ENCODE data around the gene PTPRD. TPM values are rescaled to one million over a fixed set of nuclear protein-coding genes. Genes with fewer than 3 reads are reported as not detected.

The PTPRD gene
- total and polyA plus RNA-seq, 10 donors, result 0.08 to 11.7 (median 2.9) TPM

GRCh38 chr9:9504869-9505268 is 1107.9 kb downstream of the PTPRD start:
- Histone ChIP-seq H3K4me3 (no peak overlapping the region), H3K27ac (no peak overlapping the region), H3K27me3 (replicated peaks in 1 of 7) (no peaks in the 10 kb centered on the region), H3K9me3 (no peaks in the 10 kb centered on the region), H3K4me1 (no peaks in the 10 kb centered on the region), H3K36me3 (no peaks in the 10 kb centered on the region)
- intact Hi-C loops (cut with DNase I; ENCODE audit: low total_unique reads), result no loop called here
- DNase-seq, result no peak
- WGBS, 5 donors, result 66 to 84% (median 75%) methylated on average over 1 of the region's 1 CpG
- TF ChIP-seq POLR2AphosphoS5 (IDR thresholded peaks at IDR 0.05), result no peak
- TF ChIP-seq CTCF (IDR thresholded peaks at IDR 0.05 in 8 of 11, conservative IDR thresholded peaks at IDR 0.05 in 3 of 11), result no peak
- no peak for TF ChIP-seq POLR2A (IDR thresholded peaks at IDR 0.05)

GRCh38 chr9:9499546-9499945 is 1113.3 kb downstream of the PTPRD start:
- TF ChIP-seq POLR2A (IDR thresholded peaks at IDR 0.05) (no peak), POLR2AphosphoS5 (IDR thresholded peaks at IDR 0.05) (no peak), CTCF (IDR thresholded peaks at IDR 0.05 in 8 of 11, conservative IDR thresholded peaks at IDR 0.05 in 3 of 11) (no peak)
- intact Hi-C loops (cut with DNase I; ENCODE audit: low total_unique reads), result no loop called here
- Histone ChIP-seq H3K4me1 (no peaks in the 10 kb centered on the region), H3K36me3 (no peaks in the 10 kb centered on the region), H3K4me3 (no peak overlapping the region), H3K27ac (no peak overlapping the region), H3K9me3 (peaks cover 3 to 20% (median 14%) of the 10 kb centered on the region in 8 donors), H3K27me3 (replicated peaks in 1 of 7) (no peaks in the 10 kb centered on the region)
- DNase-seq, result no peak

GRCh38 chr9:9498846-9499245 is 1114.0 kb downstream of the PTPRD start:
- Histone ChIP-seq H3K4me1 (no peaks in the 10 kb centered on the region), H3K9me3 (peaks cover 3 to 27% (median 18%) of the 10 kb centered on the region in 8 donors), H3K27me3 (replicated peaks in 1 of 7) (no peaks in the 10 kb centered on the region), H3K36me3 (no peaks in the 10 kb centered on the region), H3K27ac (no peak overlapping the region), H3K4me3 (no peak overlapping the region)
- TF ChIP-seq POLR2A (IDR thresholded peaks at IDR 0.05) (no peak), POLR2AphosphoS5 (IDR thresholded peaks at IDR 0.05) (no peak), CTCF (IDR thresholded peaks at IDR 0.05 in 8 of 11, conservative IDR thresholded peaks at IDR 0.05 in 3 of 11) (no peak)
- 70 to 83% (median 74%) methylated on average over 2 of the region's 2 CpGs for WGBS, 5 donors
- intact Hi-C loops (cut with DNase I; ENCODE audit: low total_unique reads), result no loop called here
- DNase-seq, result no peak

GRCh38 chr9:9498128-9498527 is 1114.7 kb downstream of the PTPRD start:
- no peak for TF ChIP-seq CTCF (IDR thresholded peaks at IDR 0.05 in 8 of 11, conservative IDR thresholded peaks at IDR 0.05 in 3 of 11)
- TF ChIP-seq POLR2A (IDR thresholded peaks at IDR 0.05), result no peak
- TF ChIP-seq POLR2AphosphoS5 (IDR thresholded peaks at IDR 0.05), result no peak
- Histone ChIP-seq H3K9me3 (peaks cover 3 to 29% (median 18%) of the 10 kb centered on the region in 8 donors), H3K4me1 (no peaks in the 10 kb centered on the region), H3K27me3 (replicated peaks in 1 of 7) (no peaks in the 10 kb centered on the region), H3K4me3 (no peak overlapping the region), H3K27ac (no peak overlapping the region), H3K36me3 (no peaks in the 10 kb centered on the region)
- no peak for DNase-seq
- intact Hi-C loops (cut with DNase I; ENCODE audit: low total_unique reads), result no loop called here
- WGBS, 5 donors, result 68 to 85% (median 78%) methylated on average over 3 of the region's 3 CpGs
